Large intestine (tissue), 3 donors: ENCODE measurements around the gene C2CD4A. TPM values are rescaled to one million over a fixed set of nuclear protein-coding genes. Genes with fewer than 3 reads are reported as not detected.
"Not testable (repeated sequence)": the region's sequence is repeated elsewhere in the genome, so short reads cannot be mapped to it uniquely, and the experiment has no call there.

ENCODE experiments used
- DNase-seq, 2 donors: peaks; one replicate each; pipeline versions ENCODE4 v3.0.0 to v3.0.0-alpha.2; 2013
- H3K27ac ChIP-seq: one replicate; pipeline ENCODE4 v1.5.1; 2013; ENCODE audit warnings: low read length
- H3K27me3 ChIP-seq: 2 replicates; pipeline ENCODE4 v1.6.1; 2013; ENCODE audit warnings: low read length; ENCODE audit not compliant: control insufficient read depth, insufficient read depth
- H3K36me3 ChIP-seq: 2 replicates; pipeline ENCODE4 v1.6.1; 2013; ENCODE audit warnings: low read length; ENCODE audit not compliant: control insufficient read depth, insufficient read depth
- H3K4me1 ChIP-seq: one replicate; pipeline ENCODE4 v1.6.1; 2013; ENCODE audit warnings: low read length; ENCODE audit not compliant: control insufficient read depth, insufficient read depth
- H3K4me3 ChIP-seq: one replicate; pipeline ENCODE4 v1.5.1; 2013; ENCODE audit warnings: low read length
- H3K9me3 ChIP-seq: one replicate; pipeline ENCODE4 v1.6.1; 2013; ENCODE audit warnings: mild to moderate bottlenecking, low read depth, low read length, moderate library complexity; ENCODE audit not compliant: control insufficient read depth
- WGBS: methylation state at CpG from one replicate; pipeline ENCODE4 v1.1.5; 2013; ENCODE audit warnings: low lambda C conversion rate; ENCODE audit not compliant: insufficient coverage; 5-methylcytosine and 5-hydroxymethylcytosine counted together
- polyA plus RNA-seq: library from polyadenylated mRNA; unstranded; fragments of 120-200 nt; gene quantifications from one replicate; pipeline ENCODE4 v1.2.1, GENCODE V29; 2013

Gene C2CD4A
- polyA plus RNA-seq, 1 donor: 3.6 TPM

DNA sequence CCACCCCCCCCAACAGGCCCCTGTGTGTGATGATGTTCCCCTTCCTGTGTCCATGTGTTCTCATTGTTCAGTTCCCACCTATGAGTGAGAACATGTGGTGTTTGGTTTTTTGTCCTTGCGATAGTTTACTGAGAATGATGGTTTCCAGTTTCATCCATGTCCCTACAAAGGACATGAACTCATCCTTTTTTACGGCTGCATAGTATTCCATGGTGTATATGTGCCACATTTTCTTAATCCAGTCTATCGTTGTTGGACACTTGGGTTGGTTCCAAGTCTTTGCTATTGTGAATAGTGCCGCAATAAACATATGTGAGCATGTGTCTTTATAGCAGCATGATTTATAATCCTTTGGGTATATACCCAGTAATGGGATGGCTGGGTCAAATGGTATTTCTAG is 18.5 kb upstream of the C2CD4A start:
- WGBS: no CpG with 5 or more reads among the region's 4 CpGs

GRCh38 chr15:62050115-62050514 is 16.7 kb upstream of the C2CD4A start:
- H3K4me1 ChIP-seq: no peaks in the 10 kb centered on the region
- H3K27me3 ChIP-seq: no peaks in the 10 kb centered on the region
- WGBS: no CpG with 5 or more reads among the region's 1 CpG
- no peak for DNase-seq
- no peaks in the 10 kb centered on the region for H3K9me3 ChIP-seq
- no peaks in the 10 kb centered on the region for H3K36me3 ChIP-seq
- no peak overlapping the region for H3K27ac ChIP-seq
- no peak overlapping the region for H3K4me3 ChIP-seq

More for the DNA sequence above, 18.5 kb upstream of the C2CD4A start:
- not testable (repeated sequence) for H3K27ac ChIP-seq, H3K4me3 ChIP-seq, H3K4me1 ChIP-seq, H3K9me3 ChIP-seq, H3K27me3 ChIP-seq, DNase-seq, H3K36me3 ChIP-seq

DNA sequence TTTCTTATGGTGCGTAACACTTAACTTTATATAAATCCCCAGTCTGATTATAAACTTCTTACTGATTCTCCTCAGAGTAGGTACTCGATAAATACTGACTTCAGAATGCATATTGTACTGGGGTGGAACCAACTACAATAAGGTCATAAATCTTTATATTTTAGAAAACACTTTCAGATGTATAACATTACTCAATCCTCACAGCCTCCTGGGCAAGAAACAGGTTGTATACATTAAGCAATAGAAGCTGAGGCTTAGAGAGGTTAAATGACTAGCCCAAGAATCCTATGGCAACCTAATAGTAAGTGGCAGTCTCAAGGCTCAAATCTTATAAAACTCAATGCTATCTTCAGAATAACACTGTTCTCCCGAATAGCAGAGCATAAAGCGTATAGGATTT is 15.6 kb upstream of the C2CD4A start:
- Histone ChIP-seq H3K4me3 (no peak overlapping the region), H3K27ac (no peak overlapping the region), H3K36me3 (no peaks in the 10 kb centered on the region), H3K9me3 (no peaks in the 10 kb centered on the region), H3K27me3 (no peaks in the 10 kb centered on the region), H3K4me1 (no peaks in the 10 kb centered on the region)
- peak in 1 of 2 donors; percentile 27 for DNase-seq
- 75% methylated on average over 2 of the region's 4 CpGs for WGBS

DNA sequence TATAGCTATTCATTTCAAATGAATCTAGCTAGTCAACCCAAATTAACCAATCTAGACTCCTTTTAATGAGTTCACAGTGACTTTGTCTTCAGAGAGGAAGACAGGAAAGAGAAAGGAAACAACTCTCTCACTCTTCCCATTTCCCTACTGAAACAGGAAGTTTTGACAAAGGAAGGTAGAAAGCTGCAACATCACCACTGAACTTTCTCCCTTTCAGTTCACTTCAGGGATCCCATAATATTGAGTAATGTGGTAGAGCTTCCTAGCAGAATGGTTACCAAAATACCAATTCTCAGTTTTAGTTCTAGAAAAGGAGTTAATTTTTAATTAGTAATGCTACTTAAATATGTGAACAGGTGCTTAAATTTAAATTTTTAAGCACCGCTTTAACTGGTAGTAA is 14.1 kb upstream of the C2CD4A start:
- H3K4me1 ChIP-seq: no peaks in the 10 kb centered on the region
- WGBS: 100% methylated on average over 1 of the region's 1 CpG

GRCh38 chr15:62053439-62054085 is 13.2 kb upstream of the C2CD4A start:
- 100% methylated on average over 1 of the region's 5 CpGs for WGBS
- DNase-seq: no peak
- Histone ChIP-seq H3K4me3 (no peak overlapping the region), H3K9me3 (no peaks in the 10 kb centered on the region), H3K27ac (no peak overlapping the region), H3K4me1 (no peaks in the 10 kb centered on the region), H3K27me3 (no peaks in the 10 kb centered on the region), H3K36me3 (no peaks in the 10 kb centered on the region)

More for the DNA sequence above, 14.1 kb upstream of the C2CD4A start:
- H3K27me3 ChIP-seq: no peaks in the 10 kb centered on the region
- no peak for DNase-seq
- no peak overlapping the region for H3K27ac ChIP-seq
- H3K4me3 ChIP-seq: no peak overlapping the region
- H3K36me3 ChIP-seq: no peaks in the 10 kb centered on the region
- H3K9me3 ChIP-seq: no peaks in the 10 kb centered on the region

DNA sequence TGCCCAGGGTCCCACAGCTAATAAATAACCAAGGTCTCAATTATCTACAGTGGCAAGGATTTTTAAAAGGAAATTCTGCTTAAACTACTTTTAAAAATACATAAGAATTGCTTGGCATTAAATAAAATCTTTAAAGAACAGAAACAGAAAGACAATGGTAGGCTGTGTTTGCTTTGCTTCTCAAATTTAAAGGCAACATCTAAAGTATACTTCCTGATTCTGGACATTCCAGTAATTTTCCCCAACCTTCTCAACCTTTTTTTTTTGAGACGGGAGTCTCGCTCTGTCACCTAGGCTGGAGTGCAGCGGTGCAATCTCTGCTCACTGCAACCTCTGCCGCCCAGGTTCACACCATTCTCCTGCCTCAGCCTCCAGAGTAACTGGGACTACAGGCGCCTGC is 11.8 kb upstream of the C2CD4A start:
- no peaks in the 10 kb centered on the region for H3K4me1 ChIP-seq
- H3K27ac ChIP-seq: no peak overlapping the region
- H3K36me3 ChIP-seq: no peaks in the 10 kb centered on the region
- no peaks in the 10 kb centered on the region for H3K9me3 ChIP-seq
- WGBS: no CpG with 5 or more reads among the region's 5 CpGs
- H3K27me3 ChIP-seq: no peaks in the 10 kb centered on the region
- no peak overlapping the region for H3K4me3 ChIP-seq
- no peak for DNase-seq

- WGBS: 79% methylated on average over 3 of the region's 4 CpGs
Observed at GRCh38 chr15:62057341-62057980, 9.3 kb upstream of the C2CD4A start.

GRCh38 chr15:62058327-62059028 is 8.3 kb upstream of the C2CD4A start:
- DNase-seq: no peak
- WGBS: 96% methylated on average over 4 of the region's 5 CpGs
- H3K27me3 ChIP-seq: peaks cover 4% of the 10 kb centered on the region
- H3K4me3 ChIP-seq: no peak overlapping the region
- peaks cover 6% of the 10 kb centered on the region for H3K4me1 ChIP-seq
- H3K36me3 ChIP-seq: no peaks in the 10 kb centered on the region
- H3K27ac ChIP-seq: no peak overlapping the region
- H3K9me3 ChIP-seq: no peaks in the 10 kb centered on the region

More at GRCh38 chr15:62057341-62057980, 9.3 kb upstream of the C2CD4A start:
- no peak overlapping the region for H3K27ac ChIP-seq
- H3K36me3 ChIP-seq: no peaks in the 10 kb centered on the region
- no peaks in the 10 kb centered on the region for H3K27me3 ChIP-seq
- H3K9me3 ChIP-seq: no peaks in the 10 kb centered on the region
- DNase-seq: no peak
- H3K4me1 ChIP-seq: peaks cover 4% of the 10 kb centered on the region
- H3K4me3 ChIP-seq: no peak overlapping the region

DNA sequence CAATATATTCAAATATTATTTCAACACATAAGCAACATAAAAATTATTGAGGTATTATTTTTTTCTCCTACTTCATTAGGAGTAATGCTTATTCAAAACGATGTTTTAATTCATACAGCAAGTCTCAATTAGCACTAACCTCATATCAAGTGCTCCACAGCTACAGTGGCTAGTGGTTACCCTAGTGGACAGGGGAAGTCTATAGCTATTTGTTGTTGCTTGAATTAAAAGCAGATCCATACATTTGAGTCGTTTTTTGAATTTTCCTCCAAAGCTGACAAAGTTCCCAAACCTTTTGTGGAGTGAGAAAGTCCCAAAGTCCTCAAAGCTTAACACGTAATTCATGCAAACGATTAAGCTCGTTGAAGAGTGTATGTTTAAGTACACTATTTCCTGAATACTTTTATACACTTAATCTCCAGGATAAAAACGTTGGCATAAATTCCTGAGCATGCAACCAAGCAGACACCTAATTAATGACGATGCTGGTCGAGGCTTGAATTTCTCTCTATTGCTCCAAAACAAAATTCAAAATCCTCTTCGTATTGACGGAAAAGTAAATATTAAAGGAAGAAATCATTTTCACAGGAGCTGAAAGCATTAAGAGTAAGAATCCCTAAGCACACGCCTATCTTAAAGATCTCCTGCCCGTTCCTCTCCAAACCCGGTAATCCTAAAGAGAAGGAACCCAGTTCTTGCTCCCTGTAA is 7.5 kb upstream of the C2CD4A start:
- no peaks in the 10 kb centered on the region for H3K9me3 ChIP-seq
- H3K36me3 ChIP-seq: no peaks in the 10 kb centered on the region
- H3K27ac ChIP-seq: peak overlapping the region; percentile 97
- peak in 1 of 2 donors; percentile 33 for DNase-seq
- H3K27me3 ChIP-seq: peaks cover 4% of the 10 kb centered on the region
- peak overlapping the region; percentile 98 for H3K4me3 ChIP-seq
- peaks cover 10% of the 10 kb centered on the region for H3K4me1 ChIP-seq
- WGBS: 0% methylated on average over 2 of the region's 13 CpGs

DNA sequence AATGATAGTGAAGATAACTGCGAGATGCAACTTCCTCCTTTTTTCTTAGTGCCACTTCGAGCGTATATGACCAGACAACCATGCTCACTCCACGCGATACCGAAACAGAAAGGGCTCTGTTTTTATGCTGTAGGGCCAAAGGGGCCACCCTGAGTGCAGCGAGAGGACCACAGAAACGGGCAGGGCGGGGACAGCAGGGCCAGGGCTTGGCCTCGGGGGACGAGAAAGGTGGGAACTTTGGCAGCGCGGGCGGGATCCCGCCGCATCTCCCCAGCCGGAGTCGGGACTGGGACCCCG is 7.0 kb upstream of the C2CD4A start:
- H3K4me1 ChIP-seq: peaks cover 15% of the 10 kb centered on the region
- DNase-seq: peak; percentile 68 to 84
- 0% methylated on average over 1 of the region's 19 CpGs for WGBS

More for the DNA sequence above, 7.0 kb upstream of the C2CD4A start:
- peak overlapping the region; percentile 98 for H3K4me3 ChIP-seq
- no peaks in the 10 kb centered on the region for H3K36me3 ChIP-seq
- H3K27me3 ChIP-seq: peaks cover 4% of the 10 kb centered on the region
- no peaks in the 10 kb centered on the region for H3K9me3 ChIP-seq
- H3K27ac ChIP-seq: peak overlapping the region; percentile 97
